WTC11 (cell line): ENCODE measurements around the gene TMTC3.

Experiments
- CTCF ChIP-seq: fragments of 200-600 bp; IDR thresholded peaks from 2 replicates; pipeline ENCODE4 v1.8.0; 2022; ENCODE audit warnings: antibody characterized with exemption
- EMX1 ChIP-seq: fragments of 250-450 bp; sonication (Bioruptor Pico); IDR thresholded peaks from 2 replicates; pipeline ENCODE4 v1.8.0; 2021; ENCODE audit warnings: mild to moderate bottlenecking
- GRHL2 ChIP-seq: fragments of 250-450 bp; sonication (Bioruptor Pico); IDR thresholded peaks from 2 replicates; pipeline ENCODE4 v1.8.0; 2022; ENCODE audit warnings: mild to moderate bottlenecking, moderate library complexity; ENCODE audit not compliant: insufficient replicate concordance, severe bottlenecking
- TEAD4 ChIP-seq: sonication (generic); formaldehyde crosslinking; IDR thresholded peaks from 2 replicates; pipeline ENCODE4 v1.8.0; 2022; ENCODE audit warnings: mild to moderate bottlenecking, missing genetic modification reagents
- USF2 ChIP-seq: sonication (generic); formaldehyde crosslinking; IDR thresholded peaks from 2 replicates; pipeline ENCODE4 v1.8.1; 2023; ENCODE audit warnings: mild to moderate bottlenecking, missing genetic modification reagents, moderate library complexity
- ZBTB21 ChIP-seq: sonication (generic); formaldehyde crosslinking; IDR thresholded peaks from 2 replicates; pipeline ENCODE4 v1.8.1; 2023; ENCODE audit warnings: mild to moderate bottlenecking, missing genetic modification reagents, borderline replicate concordance
- ZNF263 ChIP-seq: sonication (generic); formaldehyde crosslinking; IDR thresholded peaks from 2 replicates; pipeline ENCODE4 v1.8.1; 2022; ENCODE audit warnings: low read depth, mild to moderate bottlenecking, moderate library complexity, missing genetic modification reagents
- TF ChIP-seq, protein P1 (sequence below): sonication (generic); formaldehyde crosslinking; IDR thresholded peaks from 2 replicates; pipeline ENCODE4 v1.8.0; 2022; ENCODE audit warnings: mild to moderate bottlenecking, missing genetic modification reagents
- TF ChIP-seq, protein P2 (sequence below): sonication (generic); formaldehyde crosslinking; IDR thresholded peaks from 2 replicates; pipeline ENCODE4 v1.8.1; 2023; ENCODE audit warnings: mild to moderate bottlenecking, missing genetic modification reagents
- TF ChIP-seq, protein P3 (sequence below): sonication (generic); formaldehyde crosslinking; IDR thresholded peaks from 2 replicates; pipeline ENCODE4 v1.8.0; 2023; ENCODE audit warnings: missing genetic modification reagents

- TF ChIP-seq CTCF = no peak
- no peak for TF ChIP-seq EMX1 (CRISPR knock-in tag)
- TF ChIP-seq TEAD4 (CRISPR knock-in tag) = no peak
- no peak for TF ChIP-seq ZBTB21
- TF ChIP-seq, protein P1, sequence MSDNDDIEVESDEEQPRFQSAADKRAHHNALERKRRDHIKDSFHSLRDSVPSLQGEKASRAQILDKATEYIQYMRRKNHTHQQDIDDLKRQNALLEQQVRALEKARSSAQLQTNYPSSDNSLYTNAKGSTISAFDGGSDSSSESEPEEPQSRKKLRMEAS (CRISPR knock-in tag) = no peak
- TF ChIP-seq, protein P2, sequence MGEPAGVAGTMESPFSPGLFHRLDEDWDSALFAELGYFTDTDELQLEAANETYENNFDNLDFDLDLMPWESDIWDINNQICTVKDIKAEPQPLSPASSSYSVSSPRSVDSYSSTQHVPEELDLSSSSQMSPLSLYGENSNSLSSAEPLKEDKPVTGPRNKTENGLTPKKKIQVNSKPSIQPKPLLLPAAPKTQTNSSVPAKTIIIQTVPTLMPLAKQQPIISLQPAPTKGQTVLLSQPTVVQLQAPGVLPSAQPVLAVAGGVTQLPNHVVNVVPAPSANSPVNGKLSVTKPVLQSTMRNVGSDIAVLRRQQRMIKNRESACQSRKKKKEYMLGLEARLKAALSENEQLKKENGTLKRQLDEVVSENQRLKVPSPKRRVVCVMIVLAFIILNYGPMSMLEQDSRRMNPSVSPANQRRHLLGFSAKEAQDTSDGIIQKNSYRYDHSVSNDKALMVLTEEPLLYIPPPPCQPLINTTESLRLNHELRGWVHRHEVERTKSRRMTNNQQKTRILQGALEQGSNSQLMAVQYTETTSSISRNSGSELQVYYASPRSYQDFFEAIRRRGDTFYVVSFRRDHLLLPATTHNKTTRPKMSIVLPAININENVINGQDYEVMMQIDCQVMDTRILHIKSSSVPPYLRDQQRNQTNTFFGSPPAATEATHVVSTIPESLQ (CRISPR knock-in tag) = no peak
- TF ChIP-seq ZNF263 (CRISPR knock-in tag) = no peak
- no peak for TF ChIP-seq USF2
- TF ChIP-seq, protein P3, sequence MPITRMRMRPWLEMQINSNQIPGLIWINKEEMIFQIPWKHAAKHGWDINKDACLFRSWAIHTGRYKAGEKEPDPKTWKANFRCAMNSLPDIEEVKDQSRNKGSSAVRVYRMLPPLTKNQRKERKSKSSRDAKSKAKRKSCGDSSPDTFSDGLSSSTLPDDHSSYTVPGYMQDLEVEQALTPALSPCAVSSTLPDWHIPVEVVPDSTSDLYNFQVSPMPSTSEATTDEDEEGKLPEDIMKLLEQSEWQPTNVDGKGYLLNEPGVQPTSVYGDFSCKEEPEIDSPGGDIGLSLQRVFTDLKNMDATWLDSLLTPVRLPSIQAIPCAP (CRISPR knock-in tag) = no peak
- TF ChIP-seq GRHL2 (CRISPR knock-in tag) = no peak
Measured at GRCh38 chr12:88153959-88154358, 11.9 kb downstream of the TMTC3 start.
